AG09319 (cell line): ENCODE data around the gene WASF3.

Source experiments
- DNase-seq: peaks from one replicate; pipeline ENCODE4 v3.0.0-alpha.2; 2010; ENCODE audit warnings: low read depth; ENCODE audit errors: extremely low read depth
- TF ChIP-seq, protein P1 (sequence below): IDR thresholded peaks from 2 replicates; pipeline ENCODE4 v1.5.1; 2011; ENCODE audit warnings: low read depth, mild to moderate bottlenecking, inconsistent platforms, low read length, moderate library complexity

WASF3 gene

DNA sequence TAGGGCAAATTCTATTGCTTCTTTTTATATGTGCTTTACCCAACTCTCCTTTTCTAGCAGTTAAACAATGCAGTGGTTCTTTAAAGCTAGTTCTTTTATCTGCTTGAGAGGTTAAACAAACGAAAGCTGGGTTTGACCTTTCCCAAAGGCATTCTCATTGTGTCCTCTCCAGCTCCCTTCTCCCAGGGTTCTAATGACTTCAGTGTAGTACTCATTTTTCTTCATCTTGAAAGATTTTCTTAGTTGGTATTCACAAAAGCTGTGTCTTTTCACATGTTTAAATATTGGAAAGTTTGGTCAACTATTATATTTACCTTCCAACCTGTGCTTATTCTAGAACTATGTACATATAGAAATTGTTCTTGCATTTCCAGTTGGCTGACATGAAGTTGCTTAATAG lies 1.5 kb downstream of the WASF3 start:
- TF ChIP-seq, protein P1, sequence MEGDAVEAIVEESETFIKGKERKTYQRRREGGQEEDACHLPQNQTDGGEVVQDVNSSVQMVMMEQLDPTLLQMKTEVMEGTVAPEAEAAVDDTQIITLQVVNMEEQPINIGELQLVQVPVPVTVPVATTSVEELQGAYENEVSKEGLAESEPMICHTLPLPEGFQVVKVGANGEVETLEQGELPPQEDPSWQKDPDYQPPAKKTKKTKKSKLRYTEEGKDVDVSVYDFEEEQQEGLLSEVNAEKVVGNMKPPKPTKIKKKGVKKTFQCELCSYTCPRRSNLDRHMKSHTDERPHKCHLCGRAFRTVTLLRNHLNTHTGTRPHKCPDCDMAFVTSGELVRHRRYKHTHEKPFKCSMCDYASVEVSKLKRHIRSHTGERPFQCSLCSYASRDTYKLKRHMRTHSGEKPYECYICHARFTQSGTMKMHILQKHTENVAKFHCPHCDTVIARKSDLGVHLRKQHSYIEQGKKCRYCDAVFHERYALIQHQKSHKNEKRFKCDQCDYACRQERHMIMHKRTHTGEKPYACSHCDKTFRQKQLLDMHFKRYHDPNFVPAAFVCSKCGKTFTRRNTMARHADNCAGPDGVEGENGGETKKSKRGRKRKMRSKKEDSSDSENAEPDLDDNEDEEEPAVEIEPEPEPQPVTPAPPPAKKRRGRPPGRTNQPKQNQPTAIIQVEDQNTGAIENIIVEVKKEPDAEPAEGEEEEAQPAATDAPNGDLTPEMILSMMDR: no peak
- DNase-seq: no peak

DNA sequence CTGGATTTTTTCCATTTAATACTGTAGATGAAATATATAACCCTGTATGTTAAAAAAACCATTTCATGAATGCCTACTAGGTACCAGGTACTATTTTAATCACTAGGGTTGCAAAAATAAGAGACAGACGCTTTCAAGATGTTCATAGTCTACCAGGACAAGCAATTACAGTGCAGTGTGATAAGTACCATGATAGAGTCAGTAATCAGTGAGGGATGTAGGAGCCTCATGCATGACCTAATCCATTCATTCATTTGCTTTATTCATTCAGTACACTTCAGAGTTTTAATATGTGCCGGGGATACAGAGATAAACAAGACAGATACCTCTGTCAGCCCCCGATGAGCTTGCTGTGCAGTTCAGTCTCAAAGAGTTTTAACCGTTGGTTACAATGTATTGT lies 3.0 kb downstream of the WASF3 start:
- DNase-seq: no peak
- TF ChIP-seq, protein P1: no peak

DNA sequence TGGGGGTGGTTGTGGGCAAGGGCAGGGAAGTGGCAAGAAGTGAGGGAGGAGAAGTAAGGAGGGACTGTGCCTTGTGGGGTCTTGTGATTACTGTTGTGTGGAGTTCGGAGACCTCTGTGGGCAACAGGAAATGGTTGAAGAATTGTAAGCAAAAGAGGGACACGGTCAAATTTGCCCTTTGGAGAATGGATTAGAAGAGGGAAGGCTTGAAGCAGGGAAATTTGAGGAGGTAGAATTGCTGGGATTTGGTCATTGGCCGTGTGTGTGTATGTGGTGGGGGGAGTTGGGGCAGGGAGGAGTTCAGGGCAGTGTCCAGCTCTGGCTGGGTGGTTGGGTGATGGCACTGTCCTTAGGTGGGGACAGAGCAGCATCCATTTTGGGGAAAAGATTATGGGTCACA lies 3.6 kb downstream of the WASF3 start:
- TF ChIP-seq, protein P1: no peak
- no peak for DNase-seq

DNA sequence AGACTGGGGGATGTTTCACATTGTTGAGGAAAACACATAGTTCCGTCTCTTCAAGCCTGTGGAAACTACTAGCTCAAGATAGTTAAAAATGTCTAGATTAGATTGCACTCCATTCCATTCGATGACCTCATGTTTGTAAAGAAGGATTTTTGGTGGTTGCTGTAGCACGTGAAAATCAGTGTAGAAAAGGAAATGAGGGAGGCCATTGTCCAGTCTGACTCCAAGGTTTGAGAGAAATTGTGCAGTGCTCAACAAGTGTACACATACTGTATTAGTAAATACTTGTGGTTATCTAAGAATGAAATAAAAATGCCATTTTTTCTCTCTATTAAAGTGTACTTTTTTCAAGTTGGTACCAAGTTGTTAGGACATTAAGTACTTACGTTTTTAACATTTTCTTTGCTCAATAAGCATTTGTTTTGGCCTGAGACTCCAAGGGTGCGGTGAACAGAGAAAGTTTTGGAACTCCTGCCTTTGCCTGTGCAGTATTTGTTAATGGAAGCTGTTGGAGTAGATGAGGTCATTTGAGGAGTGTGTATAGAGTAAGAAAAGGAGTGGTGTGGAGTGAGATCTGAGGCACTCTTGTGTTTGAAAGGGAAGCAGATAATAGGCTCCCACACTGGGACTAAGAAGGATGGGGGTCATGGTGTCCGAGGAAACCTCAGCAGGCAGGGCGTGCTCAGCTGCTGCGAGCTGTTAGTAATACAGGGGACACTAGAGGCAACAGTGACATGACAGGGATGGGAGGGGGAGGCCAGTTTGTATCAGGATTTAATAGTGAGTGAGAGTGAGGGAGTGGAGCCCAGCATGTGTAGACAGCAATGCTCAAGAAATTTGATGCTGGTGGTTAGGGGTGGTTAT lies 4.4 kb downstream of the WASF3 start:
- DNase-seq: no peak
- TF ChIP-seq, protein P1: no peak

DNA sequence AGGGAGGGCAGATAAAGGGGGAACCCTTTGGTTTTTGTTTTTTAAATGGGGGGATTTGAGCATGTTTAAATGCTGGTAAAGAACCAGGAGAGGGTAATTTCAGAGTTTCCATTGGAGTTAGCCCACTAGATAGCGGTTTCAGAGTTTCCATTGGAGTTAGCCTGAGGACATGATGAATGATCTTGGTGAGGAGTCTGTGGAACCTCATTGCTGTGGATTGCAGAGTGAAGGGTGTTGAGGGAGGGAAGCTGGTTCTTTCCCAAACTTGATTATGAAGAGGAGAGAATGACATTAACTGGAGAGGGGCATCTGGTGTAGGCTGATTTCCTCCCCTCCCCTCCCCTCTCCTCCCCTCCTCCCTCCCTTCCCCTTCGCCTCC lies 5.0 kb downstream of the WASF3 start:
- DNase-seq: no peak
- TF ChIP-seq, protein P1: no peak

DNA sequence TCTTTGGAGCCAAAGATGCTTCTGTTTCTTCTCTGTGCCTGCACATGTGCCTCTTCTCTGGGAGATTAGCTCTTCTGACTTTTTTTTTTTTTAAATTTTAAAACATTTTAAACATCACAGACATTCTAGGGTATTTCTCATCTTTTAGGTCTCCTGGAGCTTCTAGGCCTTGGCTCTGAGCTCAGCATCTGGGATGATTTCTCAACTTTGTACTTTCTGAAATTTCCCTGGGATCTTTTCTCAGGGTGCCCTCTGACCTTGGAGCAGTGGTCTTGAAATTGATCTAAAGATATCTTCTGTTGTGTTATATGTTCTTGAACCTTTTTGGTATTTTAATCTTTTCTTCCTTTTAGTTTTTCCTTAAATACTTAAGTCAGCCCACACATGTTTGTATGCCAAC lies 6.2 kb downstream of the WASF3 start:
- TF ChIP-seq, protein P1: no peak
- DNase-seq: no peak

DNA sequence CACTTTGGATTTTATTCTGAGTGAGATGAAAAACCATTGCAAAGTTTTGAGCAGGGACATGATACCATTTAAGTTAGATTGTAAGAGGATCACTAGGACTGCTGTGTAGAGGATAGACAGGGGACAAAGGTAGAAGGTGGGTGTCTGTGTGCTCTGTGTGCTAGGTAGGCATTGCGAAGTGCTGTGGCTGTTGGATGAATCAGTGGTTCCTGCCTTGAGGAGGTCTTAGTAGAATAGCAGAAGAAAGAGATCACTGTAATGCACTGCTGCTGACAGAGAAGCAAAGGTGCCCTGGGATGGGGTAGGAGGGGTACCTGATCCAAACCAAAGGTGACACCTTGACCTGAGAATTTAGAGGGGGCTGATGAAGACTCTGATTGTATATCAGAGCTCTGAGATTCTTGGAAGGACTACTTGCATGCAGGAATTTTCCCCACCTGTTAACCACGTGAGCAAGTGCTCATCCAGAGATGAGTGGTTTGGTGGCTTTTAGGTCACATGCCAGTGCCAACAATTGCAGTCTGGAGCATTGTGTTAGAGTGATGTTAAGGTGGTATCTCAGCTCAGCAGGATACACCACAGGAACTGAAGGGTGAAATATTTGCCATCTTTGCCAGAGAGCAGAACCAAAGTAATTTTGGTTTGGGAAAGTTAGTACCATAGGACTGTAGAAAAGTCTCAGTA lies 10.8 kb downstream of the WASF3 start:
- TF ChIP-seq, protein P1: no peak
- DNase-seq: no peak
